Endothelial cell of umbilical vein (primary cell): ENCODE data around the gene APBB2. TPM values are rescaled to one million over a fixed set of nuclear protein-coding genes. Genes with fewer than 3 reads are reported as not detected.

ENCODE experiments used
- BruUV-seq: library from RNA; stranded (reverse); fragments of 400-500 nt; replicated peaks from 2 replicates; lab custom pipeline; 2021; lab: Mats Ljungman, UMichigan
- CTCF ChIA-PET: fragments of 300-600, 350-600 bp; sonication (Branson Sonifier 250); formaldehyde crosslinking; loops from one replicate; lab custom pipeline; 2021; ENCODE audit warnings: antibody characterized with exemption, inconsistent platforms; lab: Charles Lee
- POLR2A ChIA-PET: fragments of 300-600, 350-600 bp; sonication (Branson Sonifier 250); formaldehyde crosslinking; loops from one replicate; lab custom pipeline; 2021; ENCODE audit warnings: antibody characterized with exemption, inconsistent platforms; lab: Charles Lee
- DNase-seq: peaks from one replicate; pipeline ENCODE4 v3.0.0-alpha.2; 2011; ENCODE audit warnings: low read depth, low spot score
- FAIRE-seq: peaks from 2 replicates; lab custom pipeline; 2011; peaks lifted over from hg19 to GRCh38; lab: Jason Lieb, UNC
- H2AFZ ChIP-seq: 2 replicates; pipeline ENCODE4 v1.6.0; 2012; ENCODE audit warnings: low read depth, low read length, control low read depth, inconsistent platforms
- H3K27ac ChIP-seq: 2 replicates; pipeline ENCODE4 v1.5.1; 2011; ENCODE audit warnings: low read depth, mild to moderate bottlenecking, control low read depth, low read length, moderate library complexity; ENCODE audit not compliant: insufficient read depth
- H3K27me3 ChIP-seq, 2 experiments: 2 replicates each; pipeline versions ENCODE4 v1.6.0 to v1.6.1; 2011; ENCODE audit warnings: low read length in 2 of 2, mixed read lengths in 1 of 2; ENCODE audit not compliant: control insufficient read depth in 2 of 2, insufficient read depth in 2 of 2
- H3K36me3 ChIP-seq, 2 experiments: 2 replicates in 1 of 2; 3 replicates in 1 of 2; pipeline ENCODE4 v1.5.1; 2011; ENCODE audit warnings: low read length in 2 of 2, mild to moderate bottlenecking in 1 of 2, moderate library complexity in 1 of 2; ENCODE audit not compliant: control insufficient read depth in 2 of 2, insufficient read depth in 2 of 2; ENCODE audit errors: extremely low read depth in 1 of 2
- H3K4me1 ChIP-seq: 3 replicates; pipeline ENCODE4 v1.5.1; 2011; ENCODE audit warnings: mild to moderate bottlenecking, low read length; ENCODE audit not compliant: control insufficient read depth, insufficient read depth; ENCODE audit errors: extremely low read depth
- H3K4me2 ChIP-seq: 2 replicates; pipeline ENCODE4 v1.6.1; 2011; ENCODE audit warnings: low read length, control low read depth, mixed read lengths; ENCODE audit not compliant: insufficient read depth
- H3K4me3 ChIP-seq, 3 experiments: fragments of 200-600 bp in 1 of 3; sonication (generic), shearing (Covaris generic) in 1 of 3; replicated peaks in 1 of 3; 2 replicates each; pipeline ENCODE4 v1.5.1; 2011 to 2016; ENCODE audit warnings: control low read depth in 3 of 3, low read length in 3 of 3, mild to moderate bottlenecking in 2 of 3, inconsistent platforms in 1 of 3, low read depth in 1 of 3, moderate library complexity in 1 of 3; ENCODE audit not compliant: insufficient read depth in 1 of 3
- H3K79me2 ChIP-seq: 2 replicates; pipeline ENCODE4 v1.6.0; 2012; ENCODE audit warnings: low read length, inconsistent platforms; ENCODE audit not compliant: control insufficient read depth, insufficient read depth
- H3K9ac ChIP-seq: replicated peaks from 2 replicates; pipeline ENCODE3; 2011; ENCODE audit warnings: low read length, control low read depth; ENCODE audit not compliant: insufficient read depth; ENCODE audit errors: extremely low read depth
- H3K9me1 ChIP-seq: replicated peaks from 3 replicates; pipeline ENCODE4 v1.6.0; 2011; ENCODE audit warnings: mild to moderate bottlenecking, low read length; ENCODE audit not compliant: control insufficient read depth, insufficient read depth; ENCODE audit errors: extremely low read depth
- H3K9me3 ChIP-seq: replicated peaks from 2 replicates; pipeline ENCODE4 v1.5.1; 2012; ENCODE audit warnings: low read length, inconsistent platforms; ENCODE audit not compliant: control insufficient read depth, insufficient read depth
- H4K20me1 ChIP-seq: replicated peaks from 2 replicates; pipeline ENCODE3; 2011; ENCODE audit warnings: mild to moderate bottlenecking, low read length; ENCODE audit not compliant: control insufficient read depth, insufficient read depth; ENCODE audit errors: extremely low read depth
- EZH2 ChIP-seq: IDR thresholded peaks from 2 replicates; pipeline ENCODE4 v1.6.1; 2012; ENCODE audit warnings: borderline replicate concordance, low read depth, mild to moderate bottlenecking, moderate library complexity, low read length, inconsistent platforms; ENCODE audit not compliant: severe bottlenecking
- FOS ChIP-seq: IDR thresholded peaks from 2 replicates; pipeline ENCODE4 v1.6.1; 2011; ENCODE audit warnings: mild to moderate bottlenecking, low read length, moderate library complexity, borderline replicate concordance; ENCODE audit not compliant: insufficient read depth
- GATA2 ChIP-seq: IDR thresholded peaks from 2 replicates; pipeline ENCODE4 v1.7.0; 2011; ENCODE audit warnings: low read depth, mild to moderate bottlenecking, moderate library complexity, mixed read lengths, low read length; ENCODE audit not compliant: insufficient read length, insufficient read depth
- JUN ChIP-seq: IDR thresholded peaks from 2 replicates; pipeline ENCODE4 v1.6.1; 2011; ENCODE audit warnings: borderline replicate concordance, low read depth; ENCODE audit not compliant: insufficient read length, insufficient read depth
- MYC ChIP-seq: IDR thresholded peaks from one replicate; pipeline ENCODE4 v1.6.1; 2011; ENCODE audit warnings: mild to moderate bottlenecking, low read depth, low read length
- POLR2A ChIP-seq: IDR thresholded peaks from 2 replicates; pipeline ENCODE4 v1.6.1; 2012; ENCODE audit warnings: low read depth, mild to moderate bottlenecking, control low read depth, low read length
- POLR2AphosphoS5 ChIP-seq: IDR thresholded peaks from 2 replicates; pipeline ENCODE4 v1.6.1; 2012; ENCODE audit warnings: low read depth, mild to moderate bottlenecking, control low read depth, low read length, moderate library complexity; ENCODE audit not compliant: insufficient read depth
- dilution Hi-C: fragments of 300-500 bp; cut with MboI; formaldehyde crosslinking; loops from one replicate; pipeline ENCODE4 v1.15.0; 2019; ENCODE audit warnings: low sequenced_read_pairs; ENCODE audit not compliant: extremely low pct_ligation_motif_present
- intact Hi-C: fragments of 100-400 bp; cut with micrococcal nuclease; formaldehyde crosslinking; loops from one replicate; pipeline ENCODE4 v1.10.0; 2022
- polyA plus RNA-seq, 4 experiments: library from polyadenylated mRNA; depleted of rRNA in 3 of 4; stranded (reverse) in 3 of 4; unstranded in 1 of 4; fragments of >200 nt; gene quantifications; 2 replicates each; pipeline versions ENCODE4 v1.2.1 to v1.2.3, GENCODE V29; 2011 to 2012; ENCODE audit warnings: missing spikeins in 1 of 4
- total RNA-seq: library from RNA; stranded (reverse); gene quantifications from 2 replicates; pipeline ENCODE4 v1.2.3, GENCODE V29; 2021
- TF ChIP-seq, protein P1 (sequence below), 2 donors: IDR thresholded peaks; 1 replicate in 1 of 2; 2 replicates in 1 of 2; pipeline ENCODE4 v1.5.1; 2011; ENCODE audit warnings: low read length in 2 of 2, mild to moderate bottlenecking in 2 of 2, moderate library complexity in 2 of 2, control low read depth in 1 of 2, inconsistent platforms in 1 of 2, low read depth in 1 of 2; ENCODE audit not compliant: insufficient read depth in 1 of 2; ENCODE audit errors: extremely low read depth in 1 of 2
- TF ChIP-seq, protein P2 (sequence below): IDR thresholded peaks from 2 replicates; pipeline ENCODE4 v1.6.1; 2011; ENCODE audit not compliant: insufficient read depth, insufficient read length

Gene APBB2
- total and polyA plus RNA-seq, 2 donors (not counting 3 experiments of a cell fraction or from before 2014, with no cell fraction given) = 79.8 to 124 TPM

DNA sequence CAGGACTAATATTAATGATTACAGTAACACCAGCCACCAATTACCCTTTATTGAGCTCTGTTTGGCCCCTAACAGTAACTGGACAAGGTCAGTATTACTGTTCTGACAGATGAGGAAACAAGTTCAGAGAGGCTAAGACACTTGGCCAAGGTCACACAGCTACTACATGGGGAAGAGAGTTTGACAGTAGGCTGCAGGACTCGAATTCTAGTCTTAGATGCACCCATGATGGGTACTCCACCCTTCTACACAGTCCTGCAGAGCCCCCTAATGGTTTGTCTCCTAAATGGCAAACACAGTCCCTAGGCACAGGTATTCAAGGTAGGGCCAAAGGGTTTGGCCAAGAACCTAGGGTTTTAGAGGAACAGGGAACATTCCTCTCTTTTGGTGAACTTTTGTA is 370.6 kb downstream of the APBB2 start:
- H3K9me3 ChIP-seq = no peaks in the 10 kb centered on the region
- no peaks in the 10 kb centered on the region for H3K9me1 ChIP-seq
- intact Hi-C loops (no loop called here), dilution Hi-C loops (no loop called here)
- BruUV-seq = no TSS peak
- peaks cover 3% of the 10 kb centered on the region for H3K79me2 ChIP-seq
- FAIRE-seq = no peak
- TF ChIP-seq JUN (no peak), POLR2A (no peak), EZH2 (no peak), FOS (no peak), GATA2 (no peak), POLR2AphosphoS5 (no peak), MYC (no peak)
- TF ChIP-seq, protein P1, sequence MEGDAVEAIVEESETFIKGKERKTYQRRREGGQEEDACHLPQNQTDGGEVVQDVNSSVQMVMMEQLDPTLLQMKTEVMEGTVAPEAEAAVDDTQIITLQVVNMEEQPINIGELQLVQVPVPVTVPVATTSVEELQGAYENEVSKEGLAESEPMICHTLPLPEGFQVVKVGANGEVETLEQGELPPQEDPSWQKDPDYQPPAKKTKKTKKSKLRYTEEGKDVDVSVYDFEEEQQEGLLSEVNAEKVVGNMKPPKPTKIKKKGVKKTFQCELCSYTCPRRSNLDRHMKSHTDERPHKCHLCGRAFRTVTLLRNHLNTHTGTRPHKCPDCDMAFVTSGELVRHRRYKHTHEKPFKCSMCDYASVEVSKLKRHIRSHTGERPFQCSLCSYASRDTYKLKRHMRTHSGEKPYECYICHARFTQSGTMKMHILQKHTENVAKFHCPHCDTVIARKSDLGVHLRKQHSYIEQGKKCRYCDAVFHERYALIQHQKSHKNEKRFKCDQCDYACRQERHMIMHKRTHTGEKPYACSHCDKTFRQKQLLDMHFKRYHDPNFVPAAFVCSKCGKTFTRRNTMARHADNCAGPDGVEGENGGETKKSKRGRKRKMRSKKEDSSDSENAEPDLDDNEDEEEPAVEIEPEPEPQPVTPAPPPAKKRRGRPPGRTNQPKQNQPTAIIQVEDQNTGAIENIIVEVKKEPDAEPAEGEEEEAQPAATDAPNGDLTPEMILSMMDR (IDR thresholded peaks at IDR 0.05; ENCODE audit: extremely low read depth in 1 of 2, insufficient read depth in 1 of 2, low read depth in 1 of 2, low read length in 2 of 2) = no peak
- TF ChIP-seq, protein P2, sequence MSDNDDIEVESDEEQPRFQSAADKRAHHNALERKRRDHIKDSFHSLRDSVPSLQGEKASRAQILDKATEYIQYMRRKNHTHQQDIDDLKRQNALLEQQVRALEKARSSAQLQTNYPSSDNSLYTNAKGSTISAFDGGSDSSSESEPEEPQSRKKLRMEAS = no peak
- DNase-seq = no peak
- peaks cover 4% of the 10 kb centered on the region for H3K4me1 ChIP-seq
- ChIA-PET POLR2A (no interaction called here), CTCF (interaction anchor here (0.7 to 1.2 kb wide), 2 partner anchors 11 to 54 kb away, joined by 3 read pairs; no protein-coding TSS in a partner anchor)
- peaks cover 0 to 4% of the 10 kb centered on the region in 2 experiments for H3K36me3 ChIP-seq
- no peak overlapping the region for H3K27ac ChIP-seq
- H2AFZ ChIP-seq = no peak overlapping the region
- no peak overlapping the region for H3K4me2 ChIP-seq
- no peaks in the 10 kb centered on the region for H4K20me1 ChIP-seq
- no peak overlapping the region for H3K9ac ChIP-seq
- no peaks in the 10 kb centered on the region for H3K27me3 ChIP-seq
- H3K4me3 ChIP-seq = no peak overlapping the region
